OCI-LY1 (cell line): ENCODE results near the gene PSMB5.

Experiments used
- H2AFZ ChIP-seq: fragments of 200-600 bp; sonication (generic), shearing (Covaris generic); 2 replicates; pipeline ENCODE4 v1.6.0; 2014; ENCODE audit warnings: antibody characterized with exemption, mild to moderate bottlenecking, low read length
- H3F3A ChIP-seq: fragments of 200-600 bp; sonication (generic), shearing (Covaris generic); 2 replicates; pipeline ENCODE4 v1.6.0; 2014; ENCODE audit warnings: mild to moderate bottlenecking, antibody characterized with exemption, low read length, moderate library complexity; ENCODE audit not compliant: insufficient read depth
- H3K27ac ChIP-seq: fragments of 200-600 bp; sonication (generic); 2 replicates; pipeline ENCODE4 v1.5.1; 2014; ENCODE audit warnings: low read length, mixed run types, mild to moderate bottlenecking, low read depth; ENCODE audit not compliant: poor library complexity, severe bottlenecking
- H3K27me3 ChIP-seq: fragments of 200-600 bp; sonication (generic); 2 replicates; pipeline ENCODE4 v1.6.0; 2014; ENCODE audit warnings: antibody characterized with exemption, mild to moderate bottlenecking, low read length, moderate library complexity; ENCODE audit not compliant: insufficient read depth
- H3K36me3 ChIP-seq: fragments of 200-600 bp; sonication (generic); 2 replicates; pipeline ENCODE4 v1.6.1; 2014; ENCODE audit warnings: mild to moderate bottlenecking, antibody characterized with exemption, low read length, moderate library complexity, mixed read lengths; ENCODE audit not compliant: insufficient read depth
- H3K4me1 ChIP-seq: fragments of 200-600 bp; sonication (generic); 2 replicates; pipeline ENCODE4 v1.5.1; 2014; ENCODE audit warnings: mild to moderate bottlenecking, low read length, moderate library complexity; ENCODE audit not compliant: insufficient read depth, severe bottlenecking
- H3K4me2 ChIP-seq: fragments of 200-600 bp; sonication (generic), shearing (Covaris generic); 2 replicates; pipeline ENCODE4 v1.6.1; 2014; ENCODE audit warnings: low read length
- H3K4me3 ChIP-seq: fragments of 200-600 bp; sonication (generic); 2 replicates; pipeline ENCODE4 v1.5.1; 2014; ENCODE audit warnings: low read length, low read depth, mild to moderate bottlenecking, mixed read lengths; ENCODE audit not compliant: poor library complexity, severe bottlenecking
- H3K79me2 ChIP-seq: fragments of 200-600 bp; shearing (Covaris generic); 2 replicates; pipeline ENCODE4 v1.6.1; 2016; ENCODE audit warnings: mixed run types, low read length, mixed read lengths; ENCODE audit not compliant: insufficient read depth
- H3K9ac ChIP-seq: fragments of 200-600 bp; sonication (generic), shearing (Covaris generic); 2 replicates; pipeline ENCODE4 v1.6.1; 2014; ENCODE audit warnings: mild to moderate bottlenecking, low read length, mixed read lengths
- H3K9me2 ChIP-seq: fragments of 200-600 bp; sonication (generic), shearing (Covaris generic); 2 replicates; pipeline ENCODE4 v1.6.1; 2014; ENCODE audit warnings: low read depth, mild to moderate bottlenecking, low read length, mixed read lengths
- H3K9me3 ChIP-seq: fragments of 200-600 bp; shearing (Covaris generic); 2 replicates; pipeline ENCODE4 v1.6.1; 2014; ENCODE audit warnings: low read length, mixed read lengths
- H4K20me1 ChIP-seq: fragments of 200-600 bp; sonication (generic), shearing (Covaris generic); 2 replicates; pipeline ENCODE4 v1.6.0; 2016; ENCODE audit warnings: mild to moderate bottlenecking, low read length; ENCODE audit not compliant: insufficient read depth
- CTCF ChIP-seq: fragments of 200-600 bp; sonication (generic), shearing (Covaris generic); IDR thresholded peaks from 2 replicates; pipeline ENCODE4 v1.5.1; 2017; ENCODE audit warnings: mild to moderate bottlenecking, antibody characterized with exemption, low read length, moderate library complexity, mixed read lengths
- EZH2 ChIP-seq: fragments of 200-600 bp; sonication (generic), shearing (Covaris generic); IDR thresholded peaks from 2 replicates; pipeline ENCODE4 v1.8.0; 2017; ENCODE audit warnings: borderline replicate concordance, mixed run types, mild to moderate bottlenecking, antibody characterized with exemption, low read length, moderate library complexity, mixed read lengths

PSMB5 gene

GRCh38 chr14:22978981-22979671 lies 55.6 kb downstream of the PSMB5 start:
- Histone ChIP-seq H3K9ac (no peak overlapping the region), H3K79me2 (no peaks in the 10 kb centered on the region), H3F3A (no peaks in the 10 kb centered on the region), H3K27me3 (peaks cover 3% of the 10 kb centered on the region; the same call in 1 of the 2 replicates), H3K4me2 (no peak overlapping the region), H2AFZ (no peak overlapping the region), H3K36me3 (no peaks in the 10 kb centered on the region), H4K20me1 (no peaks in the 10 kb centered on the region), H3K27ac (no peak overlapping the region), H3K4me1 (peaks cover 21% of the 10 kb centered on the region), H3K9me3 (no peaks in the 10 kb centered on the region), H3K4me3 (no peak overlapping the region), H3K9me2 (no peaks in the 10 kb centered on the region)
- TF ChIP-seq CTCF, result no peak
- TF ChIP-seq EZH2, result no peak

- TF ChIP-seq CTCF, result no peak
- no peak for TF ChIP-seq EZH2
- no peaks in the 10 kb centered on the region for H3F3A ChIP-seq
- H3K9ac ChIP-seq, result no peak overlapping the region
- H4K20me1 ChIP-seq, result no peaks in the 10 kb centered on the region
- H3K4me1 ChIP-seq, result peaks cover 21% of the 10 kb centered on the region
- H3K79me2 ChIP-seq, result no peaks in the 10 kb centered on the region
- H3K27me3 ChIP-seq, result peaks cover 3% of the 10 kb centered on the region; the same call in 1 of the 2 replicates
- H3K27ac ChIP-seq, result no peak overlapping the region
- H2AFZ ChIP-seq, result no peak overlapping the region
- no peaks in the 10 kb centered on the region for H3K36me3 ChIP-seq
- H3K4me2 ChIP-seq, result no peak overlapping the region
- no peaks in the 10 kb centered on the region for H3K9me2 ChIP-seq
- H3K4me3 ChIP-seq, result no peak overlapping the region
- H3K9me3 ChIP-seq, result no peaks in the 10 kb centered on the region
Observed at GRCh38 chr14:22978487-22978837, 56.2 kb downstream of the PSMB5 start.

GRCh38 chr14:22977684-22978486 lies 56.8 kb downstream of the PSMB5 start:
- Histone ChIP-seq H3K79me2 (no peaks in the 10 kb centered on the region), H3K4me2 (no peak overlapping the region), H3F3A (no peaks in the 10 kb centered on the region), H3K9ac (no peak overlapping the region), H3K27ac (no peak overlapping the region), H3K9me2 (no peaks in the 10 kb centered on the region), H3K4me1 (peaks cover 18% of the 10 kb centered on the region), H3K9me3 (no peaks in the 10 kb centered on the region), H3K4me3 (no peak overlapping the region), H3K27me3 (peaks cover 3% of the 10 kb centered on the region; the same call in 1 of the 2 replicates), H2AFZ (no peak overlapping the region), H3K36me3 (no peaks in the 10 kb centered on the region), H4K20me1 (no peaks in the 10 kb centered on the region)
- no peak for TF ChIP-seq EZH2
